H9 (cell line): Measurements from ENCODE around the gene LRP10. TPM values are rescaled to one million over a fixed set of nuclear protein-coding genes. Genes with fewer than 3 reads are reported as not detected.

Experiments used
- DNase-seq: peaks from one replicate; pipeline ENCODE4 v3.0.0-alpha.2; 2017
- H2AFZ ChIP-seq: one replicate; pipeline ENCODE4 v1.6.1; 2013; ENCODE audit warnings: mild to moderate bottlenecking, low read length, control low read depth, moderate library complexity
- H2AK5ac ChIP-seq: 2 replicates; pipeline ENCODE4 v1.6.1; 2013; ENCODE audit warnings: low read length, control low read depth, mixed read lengths; ENCODE audit not compliant: insufficient read length
- H2BK120ac ChIP-seq: one replicate; pipeline ENCODE4 v1.6.1; 2013; ENCODE audit warnings: low read depth, mild to moderate bottlenecking, low read length, control low read depth, inconsistent platforms; ENCODE audit not compliant: poor library complexity, severe bottlenecking
- H2BK12ac ChIP-seq: 2 replicates; pipeline ENCODE4 v1.6.1; 2013; ENCODE audit warnings: low read length, control low read depth, mixed read lengths, low read depth; ENCODE audit not compliant: insufficient read length
- H2BK15ac ChIP-seq: 2 replicates; pipeline ENCODE4 v1.6.1; 2013; ENCODE audit warnings: low read depth, low read length, control low read depth
- H2BK20ac ChIP-seq: one replicate; pipeline ENCODE4 v1.6.1; 2013; ENCODE audit warnings: low read depth, mild to moderate bottlenecking, low read length, control low read depth, inconsistent platforms; ENCODE audit not compliant: poor library complexity, severe bottlenecking
- H2BK5ac ChIP-seq: 2 replicates; pipeline ENCODE4 v1.6.1; 2013; ENCODE audit warnings: low read length, control low read depth, mixed read lengths; ENCODE audit not compliant: insufficient read length
- H3K14ac ChIP-seq: 2 replicates; pipeline ENCODE4 v1.6.1; 2013; ENCODE audit warnings: low read length, control low read depth; ENCODE audit not compliant: insufficient read depth
- H3K18ac ChIP-seq: 2 replicates; pipeline ENCODE4 v1.6.1; 2013; ENCODE audit warnings: low read depth, mild to moderate bottlenecking, mixed read lengths, low read length, control low read depth; ENCODE audit not compliant: insufficient read length
- H3K23ac ChIP-seq: 2 replicates; pipeline ENCODE4 v1.6.1; 2013; ENCODE audit warnings: low read length, control low read depth, mixed read lengths, low read depth; ENCODE audit not compliant: insufficient read length
- H3K23me2 ChIP-seq: 2 replicates; pipeline ENCODE4 v1.6.1; 2013; ENCODE audit warnings: low read depth, mild to moderate bottlenecking, mixed read lengths, low read length, control low read depth; ENCODE audit not compliant: insufficient read length, poor library complexity, severe bottlenecking
- H3K27ac ChIP-seq: 2 replicates; pipeline ENCODE4 v1.5.1; 2013; ENCODE audit warnings: low read length, control low read depth, mixed read lengths, low read depth; ENCODE audit not compliant: insufficient read length
- H3K27me3 ChIP-seq: 2 replicates; pipeline ENCODE4 v1.6.1; 2013; ENCODE audit warnings: low read length, control low read depth, inconsistent platforms; ENCODE audit not compliant: insufficient read depth
- H3K4ac ChIP-seq: 2 replicates; pipeline ENCODE4 v1.6.1; 2013; ENCODE audit warnings: low read depth, mild to moderate bottlenecking, control low read depth, inconsistent platforms, low read length, moderate library complexity
- H3K4me1 ChIP-seq: 2 replicates; pipeline ENCODE4 v1.6.1; 2013; ENCODE audit warnings: low read length, control low read depth, inconsistent platforms; ENCODE audit not compliant: insufficient read depth
- H3K4me2 ChIP-seq: 2 replicates; pipeline ENCODE4 v1.6.1; 2013; ENCODE audit warnings: low read length, control low read depth, mixed read lengths; ENCODE audit not compliant: insufficient read length, insufficient read depth
- H3K56ac ChIP-seq: 2 replicates; pipeline ENCODE4 v1.6.1; 2013; ENCODE audit warnings: low read depth, mild to moderate bottlenecking, mixed read lengths, low read length, control low read depth; ENCODE audit not compliant: insufficient read length
- H3K79me1 ChIP-seq: 2 replicates; pipeline ENCODE4 v1.6.1; 2013; ENCODE audit warnings: low read depth, mild to moderate bottlenecking, moderate library complexity, low read length, control low read depth, inconsistent platforms; ENCODE audit not compliant: insufficient read depth, poor library complexity, severe bottlenecking
- H3K79me2 ChIP-seq: 2 replicates; pipeline ENCODE4 v1.6.1; 2013; ENCODE audit warnings: low read length, control low read depth, inconsistent platforms; ENCODE audit not compliant: insufficient read depth
- H3K9ac ChIP-seq: 2 replicates; pipeline ENCODE4 v1.6.1; 2013; ENCODE audit warnings: low read length, control low read depth, mixed read lengths; ENCODE audit not compliant: insufficient read length; ENCODE audit errors: extremely low read depth
- H3K9me3 ChIP-seq: one replicate; pipeline ENCODE4 v1.6.1; 2013; ENCODE audit warnings: low read depth, low read length, inconsistent platforms; ENCODE audit not compliant: control insufficient read depth
- H3T11ph ChIP-seq: one replicate; pipeline ENCODE4 v1.6.1; 2013; ENCODE audit warnings: mild to moderate bottlenecking, low read length, control low read depth, inconsistent platforms
- H4K20me1 ChIP-seq: one replicate; pipeline ENCODE4 v1.6.1; 2013; ENCODE audit not compliant: control insufficient read depth, insufficient read length, insufficient read depth
- H4K5ac ChIP-seq: 2 replicates; pipeline ENCODE4 v1.6.1; 2013; ENCODE audit warnings: low read depth, mild to moderate bottlenecking, mixed read lengths, low read length, control low read depth; ENCODE audit not compliant: insufficient read length
- H4K8ac ChIP-seq: replicated peaks from 2 replicates; pipeline ENCODE4 v1.6.1; 2013; ENCODE audit warnings: low read length, control low read depth, mixed read lengths, low read depth; ENCODE audit not compliant: insufficient read length
- H4K91ac ChIP-seq: 2 replicates; pipeline ENCODE4 v1.6.1; 2013; ENCODE audit warnings: low read depth, mild to moderate bottlenecking, moderate library complexity, mixed read lengths, low read length, control low read depth; ENCODE audit not compliant: insufficient read length
- H3K27ac Mint-ChIP-seq, 3 experiments: 2 replicates in 2 of 3; 3 replicates in 1 of 3; pipeline ENCODE4 v1.8.0; 2020 to 2021; ENCODE audit warnings: mixed read lengths in 3 of 3, mild to moderate bottlenecking in 1 of 3, moderate library complexity in 1 of 3
- H3K27me3 Mint-ChIP-seq: 2 replicates; pipeline ENCODE4 v1.8.0; 2021; ENCODE audit warnings: low read depth, mild to moderate bottlenecking, moderate library complexity, mixed read lengths
- H3K36me3 Mint-ChIP-seq, 3 experiments: 2 replicates in 2 of 3; 3 replicates in 1 of 3; pipeline ENCODE4 v1.8.0; 2020 to 2021; ENCODE audit warnings: low read depth in 3 of 3, mixed read lengths in 3 of 3; ENCODE audit not compliant: insufficient read depth in 1 of 3
- H3K4me1 Mint-ChIP-seq, 2 experiments: 2 replicates each; pipeline ENCODE4 v1.8.0; 2020; ENCODE audit warnings: mixed read lengths in 2 of 2
- H3K4me3 Mint-ChIP-seq, 2 experiments: 2 replicates in 1 of 2; 3 replicates in 1 of 2; pipeline ENCODE4 v1.8.0; 2020 to 2021; ENCODE audit warnings: mild to moderate bottlenecking in 2 of 2, mixed read lengths in 2 of 2, moderate library complexity in 1 of 2
- H3K9me3 Mint-ChIP-seq, 2 experiments: 2 replicates in 1 of 2; 3 replicates in 1 of 2; pipeline ENCODE4 v1.8.0; 2020; ENCODE audit warnings: mild to moderate bottlenecking in 2 of 2, mixed read lengths in 2 of 2, moderate library complexity in 1 of 2
- WGBS: extraction: QIAGEN DNeasy Blood & Tissue Kit; methylation state at CpG from one replicate; pipeline ENCODE4 v1.1.7; 2013; ENCODE audit warnings: missing lambda C conversion rate, low lambda C conversion rate, mixed read lengths; ENCODE audit not compliant: insufficient read length; ENCODE audit errors: extremely low coverage; 5-methylcytosine and 5-hydroxymethylcytosine counted together
- total RNA-seq: library from RNA; stranded (reverse); gene quantifications from 2 replicates; pipeline ENCODE4 v1.2.1, GENCODE V29; 2021
- TF ChIP-seq, protein P1 (sequence below): fragments of 200-600 bp; sonication (generic); conservative IDR thresholded peaks from 3 replicates; pipeline ENCODE4 v1.8.0; 2021; ENCODE audit warnings: antibody characterized with exemption, mild to moderate bottlenecking

Gene LRP10
- total RNA-seq, 1 experiment from 2014 or later, result 13.3 TPM

- WGBS, result no CpG with 5 or more reads among the region's 15 CpGs
- no peak overlapping the region for H3K27ac Mint-ChIP-seq
- no peaks in the 10 kb centered on the region for H3K23me2 ChIP-seq
- no peaks in the 10 kb centered on the region for H4K20me1 ChIP-seq
- H3K9me3 Mint-ChIP-seq, result no peaks in the 10 kb centered on the region
- H3K4me1 ChIP-seq, result peaks cover 4% of the 10 kb centered on the region; the same call in 1 of the 2 replicates
- H3K4me1 Mint-ChIP-seq, result peaks cover 13 to 14% of the 10 kb centered on the region in 2 experiments
- no peak overlapping the region for H3K14ac ChIP-seq
- no peak overlapping the region for H2BK15ac ChIP-seq
- H2AK5ac ChIP-seq, result no peak overlapping the region
- H3K9me3 ChIP-seq, result no peaks in the 10 kb centered on the region
- H3K27ac ChIP-seq, result no peak overlapping the region
- H2AFZ ChIP-seq, result no peak overlapping the region
- no peak overlapping the region for H4K91ac ChIP-seq
- H3K27me3 ChIP-seq, result no peaks in the 10 kb centered on the region
- peaks cover 0 to 17% (median 5%) of the 10 kb centered on the region in 3 experiments for H3K36me3 Mint-ChIP-seq
- H3K79me1 ChIP-seq, result no peaks in the 10 kb centered on the region
- H3K4me2 ChIP-seq, result no peak overlapping the region
- no peak overlapping the region for H3K23ac ChIP-seq
- no peak overlapping the region for H2BK120ac ChIP-seq
- H3K9ac ChIP-seq, result no peak overlapping the region
- no peak for DNase-seq
- no peaks in the 10 kb centered on the region for H3K79me2 ChIP-seq
- H3K4me3 Mint-ChIP-seq, result no peak overlapping the region; a peak in 1 of 5 replicates
- H3K56ac ChIP-seq, result no peak overlapping the region
- no peak overlapping the region for H2BK20ac ChIP-seq
- H3K27me3 Mint-ChIP-seq, result no peaks in the 10 kb centered on the region; the same call in 1 of the 2 replicates
- no peak overlapping the region for H3T11ph ChIP-seq
- H2BK5ac ChIP-seq, result no peak overlapping the region
- H3K4ac ChIP-seq, result no peak overlapping the region
- no peak overlapping the region for H4K8ac ChIP-seq
- H4K5ac ChIP-seq, result no peak overlapping the region
- H3K18ac ChIP-seq, result no peak overlapping the region
- TF ChIP-seq, protein P1, sequence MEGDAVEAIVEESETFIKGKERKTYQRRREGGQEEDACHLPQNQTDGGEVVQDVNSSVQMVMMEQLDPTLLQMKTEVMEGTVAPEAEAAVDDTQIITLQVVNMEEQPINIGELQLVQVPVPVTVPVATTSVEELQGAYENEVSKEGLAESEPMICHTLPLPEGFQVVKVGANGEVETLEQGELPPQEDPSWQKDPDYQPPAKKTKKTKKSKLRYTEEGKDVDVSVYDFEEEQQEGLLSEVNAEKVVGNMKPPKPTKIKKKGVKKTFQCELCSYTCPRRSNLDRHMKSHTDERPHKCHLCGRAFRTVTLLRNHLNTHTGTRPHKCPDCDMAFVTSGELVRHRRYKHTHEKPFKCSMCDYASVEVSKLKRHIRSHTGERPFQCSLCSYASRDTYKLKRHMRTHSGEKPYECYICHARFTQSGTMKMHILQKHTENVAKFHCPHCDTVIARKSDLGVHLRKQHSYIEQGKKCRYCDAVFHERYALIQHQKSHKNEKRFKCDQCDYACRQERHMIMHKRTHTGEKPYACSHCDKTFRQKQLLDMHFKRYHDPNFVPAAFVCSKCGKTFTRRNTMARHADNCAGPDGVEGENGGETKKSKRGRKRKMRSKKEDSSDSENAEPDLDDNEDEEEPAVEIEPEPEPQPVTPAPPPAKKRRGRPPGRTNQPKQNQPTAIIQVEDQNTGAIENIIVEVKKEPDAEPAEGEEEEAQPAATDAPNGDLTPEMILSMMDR, result no peak
- H2BK12ac ChIP-seq, result no peak overlapping the region
Measured at GRCh38 chr14:22875003-22875747, 3.6 kb downstream of the LRP10 start.
